Adipocyte (in vitro differentiated cells): ENCODE results near the gene ENG.

Source experiments
- DNase-seq: peaks from one replicate; pipeline ENCODE4 v3.0.0-alpha.2; 2015; ENCODE audit warnings: low read depth
- H3K27me3 ChIP-seq: replicated peaks from 2 replicates; pipeline ENCODE4 v1.7.0; 2013; ENCODE audit warnings: mild to moderate bottlenecking, low read length, moderate library complexity; ENCODE audit not compliant: control insufficient read depth, insufficient read depth
- H3K36me3 ChIP-seq: 2 replicates; pipeline ENCODE4 v1.7.0; 2013; ENCODE audit warnings: low read length, mild to moderate bottlenecking, moderate library complexity; ENCODE audit not compliant: control insufficient read depth, insufficient read depth, severe bottlenecking
- H3K4me1 ChIP-seq: 2 replicates; pipeline ENCODE4 v1.7.0; 2013; ENCODE audit warnings: mild to moderate bottlenecking, low read length, moderate library complexity; ENCODE audit not compliant: control insufficient read depth, insufficient read depth
- H3K4me3 ChIP-seq: 2 replicates; pipeline ENCODE4 v1.7.0; 2013; ENCODE audit warnings: mild to moderate bottlenecking, low read length, moderate library complexity
- H3K9ac ChIP-seq: 2 replicates; pipeline ENCODE4 v1.7.0; 2013; ENCODE audit warnings: mild to moderate bottlenecking, low read length, moderate library complexity
- H3K9me3 ChIP-seq: 2 replicates; pipeline ENCODE4 v1.7.0; 2013; ENCODE audit warnings: mild to moderate bottlenecking, low read length, moderate library complexity; ENCODE audit not compliant: control insufficient read depth

ENG gene

GRCh38 chr9:127770905-127771569, 83.4 kb downstream of the ENG start:
- Histone ChIP-seq H3K4me3 (peak overlapping the region; percentile 78), H3K4me1 (peaks cover 6% of the 10 kb centered on the region), H3K36me3 (no peaks in the 10 kb centered on the region), H3K9me3 (no peaks in the 10 kb centered on the region), H3K27me3 (peaks cover 17% of the 10 kb centered on the region), H3K9ac (peak overlapping the region; percentile 54)
- DNase-seq, result peak; percentile 97

GRCh38 chr9:127770583-127770904, 83.9 kb downstream of the ENG start:
- no peak for DNase-seq
- Histone ChIP-seq H3K4me3 (peak overlapping the region; percentile 78), H3K27me3 (peaks cover 22% of the 10 kb centered on the region), H3K36me3 (no peaks in the 10 kb centered on the region), H3K9me3 (no peaks in the 10 kb centered on the region), H3K4me1 (peaks cover 6% of the 10 kb centered on the region), H3K9ac (peak overlapping the region; percentile 54)

- Histone ChIP-seq H3K27me3 (peaks cover 23% of the 10 kb centered on the region), H3K36me3 (no peaks in the 10 kb centered on the region), H3K4me3 (no peak overlapping the region), H3K4me1 (peaks cover 6% of the 10 kb centered on the region), H3K9me3 (no peaks in the 10 kb centered on the region), H3K9ac (no peak overlapping the region)
- no peak for DNase-seq
These were observed 84.4 kb downstream of the ENG start for GRCh38 chr9:127769929-127770582.

- Histone ChIP-seq H3K4me3 (no peak overlapping the region), H3K27me3 (peaks cover 20% of the 10 kb centered on the region), H3K4me1 (peaks cover 6% of the 10 kb centered on the region), H3K36me3 (no peaks in the 10 kb centered on the region), H3K9me3 (no peaks in the 10 kb centered on the region), H3K9ac (no peak overlapping the region)
- no peak for DNase-seq
These were observed 85.4 kb downstream of the ENG start for GRCh38 chr9:127769101-127769500.

GRCh38 chr9:127768698-127769097, 85.8 kb downstream of the ENG start:
- H3K27me3 ChIP-seq, result peaks cover 16% of the 10 kb centered on the region
- no peaks in the 10 kb centered on the region for H3K9me3 ChIP-seq
- H3K4me1 ChIP-seq, result peaks cover 6% of the 10 kb centered on the region
- no peaks in the 10 kb centered on the region for H3K36me3 ChIP-seq
- DNase-seq, result no peak
- H3K4me3 ChIP-seq, result no peak overlapping the region
- no peak overlapping the region for H3K9ac ChIP-seq

GRCh38 chr9:127767909-127768331, 86.5 kb downstream of the ENG start:
- Histone ChIP-seq H3K4me3 (no peak overlapping the region), H3K9ac (no peak overlapping the region), H3K27me3 (peaks cover 16% of the 10 kb centered on the region), H3K36me3 (no peaks in the 10 kb centered on the region), H3K4me1 (peaks cover 6% of the 10 kb centered on the region), H3K9me3 (no peaks in the 10 kb centered on the region)
- no peak for DNase-seq

- no peak for DNase-seq
- Histone ChIP-seq H3K4me3 (no peak overlapping the region), H3K36me3 (no peaks in the 10 kb centered on the region)
These were observed 87.0 kb downstream of the ENG start for GRCh38 chr9:127767410-127767809.

GRCh38 chr9:127765418-127765817, 89.0 kb downstream of the ENG start:
- DNase-seq, result no peak
- Histone ChIP-seq H3K36me3 (no peaks in the 10 kb centered on the region), H3K9me3 (no peaks in the 10 kb centered on the region), H3K27me3 (peaks cover 34% of the 10 kb centered on the region), H3K9ac (no peak overlapping the region), H3K4me1 (no peaks in the 10 kb centered on the region), H3K4me3 (no peak overlapping the region)

More at GRCh38 chr9:127767410-127767809, 87.0 kb downstream of the ENG start:
- Histone ChIP-seq H3K9me3 (no peaks in the 10 kb centered on the region), H3K27me3 (peaks cover 21% of the 10 kb centered on the region), H3K9ac (no peak overlapping the region), H3K4me1 (peaks cover 6% of the 10 kb centered on the region)
